HT-29 (cell line): ENCODE measurements around the gene UGDH. TPM values are rescaled to one million over a fixed set of nuclear protein-coding genes. Genes with fewer than 3 reads are reported as not detected.
"Not testable (repeated sequence)": the region's sequence is repeated elsewhere in the genome, so short reads cannot be mapped to it uniquely, and the experiment has no call there.

ENCODE experiments used
- DNase-seq: peaks from one replicate; pipeline ENCODE4 v3.0.0-alpha.2; 2015; ENCODE audit warnings: low spot score
- total RNA-seq: library from RNA; depleted of rRNA; stranded (reverse); fragments of >200 nt; shearing (Covaris generic); gene quantifications from 2 replicates; pipeline ENCODE4 v1.2.3, GENCODE V29; 2014

Gene UGDH
- total RNA-seq, 1 experiment from 2014 or later = 82.3 TPM

DNA sequence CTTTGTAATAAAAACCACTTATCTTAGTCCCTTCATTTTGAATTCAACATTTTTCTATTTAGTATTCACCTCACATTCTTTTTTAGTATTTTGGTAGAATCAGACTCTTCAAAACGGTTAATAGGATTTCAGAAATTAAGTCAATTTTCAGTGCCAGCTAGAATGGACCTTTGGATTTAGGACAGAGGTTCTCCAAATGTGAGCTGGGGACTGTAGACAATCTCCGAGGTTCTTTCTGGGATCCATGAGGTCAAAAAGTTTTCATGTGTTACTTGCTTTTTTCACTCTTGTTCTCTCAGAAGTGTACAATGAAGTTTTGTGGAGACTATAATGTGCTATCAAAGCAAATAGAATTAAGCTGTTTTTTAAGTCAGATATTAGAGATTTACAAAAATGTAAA lies 2.3 kb upstream of the UGDH start:
- DNase-seq = no peak

DNA sequence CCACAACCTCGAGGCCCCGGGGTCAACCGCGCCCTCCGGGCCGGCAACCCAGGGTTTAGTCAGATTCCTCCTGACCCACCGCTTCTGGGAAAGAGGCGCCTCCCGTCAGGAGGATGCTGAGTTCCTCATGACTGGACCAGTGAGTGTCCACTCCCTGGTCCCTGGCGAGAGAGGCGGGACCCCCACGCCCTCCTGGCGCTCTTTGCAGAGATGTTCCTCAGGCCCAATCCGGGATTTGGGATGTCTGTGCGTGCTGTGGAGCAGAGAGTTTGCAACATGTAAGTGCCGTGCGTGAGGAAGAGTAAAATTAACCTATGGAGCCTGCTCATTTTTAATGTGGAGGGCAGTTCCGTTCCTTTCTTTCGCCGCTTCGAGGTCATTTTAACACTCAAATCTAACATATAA lies 824 bp upstream of the UGDH start:
- no peak for DNase-seq

DNA sequence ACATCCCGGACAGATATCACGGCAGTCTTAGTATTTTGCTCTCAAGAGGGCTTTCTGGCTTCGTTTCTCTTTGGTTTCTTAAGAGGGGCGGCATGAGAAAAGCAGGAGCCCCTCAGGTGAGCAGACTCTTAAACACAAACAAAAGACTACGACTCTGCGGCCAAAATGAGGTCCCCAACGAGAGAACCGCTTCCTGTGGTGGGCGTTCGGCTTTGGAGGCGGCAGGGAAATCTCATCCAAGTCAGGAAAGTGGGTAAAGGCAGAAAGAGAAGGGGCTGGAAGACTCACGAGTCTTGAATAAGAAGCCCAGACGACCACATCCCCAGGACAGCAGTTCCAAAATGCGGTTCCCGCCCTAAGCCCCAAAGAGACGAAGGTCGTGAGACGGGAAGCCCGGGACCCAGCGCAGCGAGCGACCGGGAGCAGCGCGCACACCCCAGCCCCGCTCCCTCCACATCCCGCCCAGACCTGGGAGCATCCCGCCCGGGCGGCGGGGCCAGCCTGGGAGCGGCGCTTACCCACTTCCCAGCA lies 409 bp downstream of the UGDH start:
- DNase-seq = no peak

DNA sequence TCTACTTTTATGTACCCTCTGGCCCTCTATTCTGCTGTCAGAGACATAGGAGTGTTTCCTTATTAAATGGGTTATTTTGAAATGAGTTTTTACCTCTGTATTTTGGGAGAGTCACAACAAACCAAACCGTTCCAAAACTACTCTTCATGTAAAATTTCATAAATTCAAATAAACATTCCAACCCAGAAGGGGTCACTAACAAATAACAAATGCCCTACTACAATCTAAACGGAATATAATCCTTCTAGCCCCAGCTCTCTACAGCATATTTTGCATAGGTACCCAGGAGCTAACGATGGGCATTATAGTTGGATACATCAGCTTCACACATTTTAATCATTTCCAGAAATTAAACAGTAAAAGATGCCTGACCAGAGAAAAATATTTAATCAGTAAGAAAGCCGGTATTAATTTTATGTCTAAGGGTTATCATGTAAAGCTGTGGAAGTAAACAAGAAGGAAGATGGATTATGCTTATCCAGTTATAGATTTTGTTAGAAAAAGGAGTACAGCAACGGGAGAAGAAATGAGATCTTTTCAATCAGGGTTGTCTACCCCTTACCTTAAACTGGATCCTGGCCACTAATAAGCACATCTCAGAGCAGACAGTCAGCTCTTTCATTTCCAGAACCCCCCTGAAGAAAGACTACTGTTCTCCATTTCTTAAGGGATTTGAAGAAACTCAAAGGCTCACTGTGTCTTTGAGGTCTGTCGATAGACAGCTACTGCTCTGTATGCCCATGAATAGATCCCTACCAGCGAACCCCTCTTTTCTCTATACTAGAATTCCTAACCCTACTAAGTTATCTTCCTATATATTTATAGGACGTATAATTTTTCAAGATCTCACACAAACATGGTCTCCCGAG lies 1.2 kb downstream of the UGDH start:
- peak; percentile 37 for DNase-seq

DNA sequence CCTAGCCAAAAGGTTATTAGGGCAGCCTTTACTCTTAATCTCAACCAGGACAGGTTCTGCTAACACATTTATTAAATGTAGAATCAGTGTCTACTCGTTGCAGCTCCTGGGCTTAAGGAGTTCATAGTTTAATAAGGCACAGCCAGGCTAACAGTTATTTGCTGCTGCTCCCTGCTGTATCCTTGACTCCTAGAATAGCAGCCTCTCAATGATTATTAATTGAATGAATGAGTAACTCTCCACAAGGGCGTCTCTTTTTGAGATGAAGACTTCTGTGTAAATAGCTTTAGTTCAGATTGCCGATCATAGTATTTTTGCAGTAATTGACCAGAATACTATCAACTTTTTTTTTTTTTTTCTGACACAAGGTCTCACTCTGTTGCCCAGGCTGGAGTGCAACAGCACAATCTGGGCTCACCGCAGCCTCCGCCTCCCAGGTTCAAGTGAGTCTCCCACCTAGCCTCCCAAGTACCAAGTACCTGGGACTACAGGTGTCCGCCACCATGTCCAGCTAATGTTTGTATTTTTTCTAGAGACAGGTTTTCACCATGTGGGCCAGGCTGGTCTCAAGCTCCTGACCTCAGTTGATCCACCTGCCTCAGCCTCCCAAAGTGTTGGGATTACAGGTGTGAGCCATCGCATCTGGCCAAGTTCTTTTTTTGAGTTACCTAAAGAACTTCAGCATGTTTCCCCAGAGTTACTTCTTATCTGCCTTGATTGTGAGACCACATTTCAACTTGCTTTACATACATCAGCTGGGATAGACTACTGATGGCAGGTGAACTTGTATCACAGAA lies 2.9 kb downstream of the UGDH start:
- no peak for DNase-seq

DNA sequence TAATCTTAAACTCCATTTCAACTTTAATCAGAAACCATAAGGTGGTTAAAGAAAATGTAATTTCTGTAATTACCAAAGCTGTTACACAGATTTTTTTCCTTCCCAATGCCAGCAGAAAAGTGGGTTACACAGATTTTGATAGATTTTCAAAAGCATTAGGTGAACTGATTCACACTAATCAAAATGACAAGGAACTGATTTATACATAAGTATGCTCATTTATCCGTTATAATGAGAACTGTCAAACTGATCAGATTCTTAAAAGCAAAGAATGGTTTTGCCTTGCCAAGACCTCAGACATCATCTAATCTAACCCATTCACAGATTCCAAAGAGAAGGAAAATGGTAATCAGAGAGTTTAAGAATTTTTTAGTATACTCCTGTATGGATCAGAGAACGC lies 5.2 kb downstream of the UGDH start:
- DNase-seq = no peak

DNA sequence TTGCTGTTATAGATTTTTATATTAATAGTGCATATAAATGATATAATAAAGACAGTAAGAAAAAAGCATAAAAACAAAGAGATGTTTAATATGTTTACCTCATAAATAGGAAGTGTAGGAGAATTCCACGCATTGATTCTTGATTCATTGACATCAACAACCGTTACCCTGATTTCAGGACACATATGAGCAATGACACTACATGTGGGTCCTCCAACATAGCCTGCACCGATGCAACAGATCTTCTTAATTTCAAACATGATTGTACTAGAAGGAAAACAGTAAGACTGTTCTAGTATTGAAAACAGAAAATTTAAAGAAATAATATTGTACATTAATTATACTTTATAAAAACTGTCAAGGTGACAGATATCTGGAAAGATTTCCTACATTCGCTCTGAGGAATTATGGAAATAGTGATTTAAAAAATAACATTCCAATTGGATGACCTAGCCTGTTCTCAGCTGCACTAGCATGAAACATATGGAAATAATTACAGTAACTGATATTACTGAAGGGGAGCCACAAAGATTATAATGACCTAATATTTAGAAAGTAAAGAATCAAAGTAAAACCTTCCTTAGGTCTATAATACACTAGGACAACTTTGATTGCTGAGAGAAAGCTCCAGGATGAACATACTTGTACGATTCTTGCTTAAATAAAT lies 5.9 kb downstream of the UGDH start:
- DNase-seq = no peak

DNA sequence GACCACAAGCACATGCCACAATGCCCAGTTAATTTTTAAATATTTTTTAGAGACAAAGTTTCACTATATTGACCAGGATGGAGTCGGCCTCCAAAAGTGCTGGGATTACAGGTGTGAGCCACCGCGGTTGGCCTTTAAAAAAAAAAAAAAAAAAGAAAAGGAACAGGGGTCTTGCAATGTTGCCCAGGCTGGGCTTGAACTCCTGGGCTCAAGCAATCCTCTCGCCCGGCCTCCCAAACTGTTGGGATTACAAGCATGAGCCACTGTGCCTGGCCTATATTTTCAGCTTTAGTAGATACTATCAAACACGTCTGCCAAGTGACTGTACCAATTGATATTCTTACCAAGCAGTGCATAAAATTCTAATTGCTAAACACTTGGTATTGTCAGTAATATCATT lies 8.8 kb downstream of the UGDH start:
- DNase-seq = no peak

DNA sequence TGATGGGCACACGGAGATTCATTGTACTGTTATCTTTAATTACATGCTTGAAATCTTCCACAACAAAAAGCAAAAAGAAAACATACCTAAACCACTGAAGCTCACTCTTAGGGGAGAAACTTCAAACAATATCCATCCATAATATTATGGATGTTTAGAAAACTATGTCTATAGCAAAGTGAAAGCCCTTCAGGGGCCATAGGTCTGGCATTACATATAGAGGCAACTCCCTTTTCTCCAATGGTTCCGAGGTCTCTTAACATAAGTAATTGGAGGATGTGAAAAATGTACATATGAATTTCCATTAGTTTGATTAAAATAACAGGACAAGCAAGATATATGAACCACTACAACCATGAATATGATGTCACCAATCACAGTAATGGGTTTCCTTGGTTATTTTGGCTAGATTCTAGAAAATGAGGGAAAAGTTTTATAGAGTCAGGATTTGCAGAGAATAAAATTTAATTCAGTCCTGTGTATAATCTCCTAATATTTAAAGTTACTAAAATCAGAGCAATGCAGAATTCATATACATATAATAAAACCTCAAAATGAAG lies 10.8 kb downstream of the UGDH start:
- DNase-seq = no peak

DNA sequence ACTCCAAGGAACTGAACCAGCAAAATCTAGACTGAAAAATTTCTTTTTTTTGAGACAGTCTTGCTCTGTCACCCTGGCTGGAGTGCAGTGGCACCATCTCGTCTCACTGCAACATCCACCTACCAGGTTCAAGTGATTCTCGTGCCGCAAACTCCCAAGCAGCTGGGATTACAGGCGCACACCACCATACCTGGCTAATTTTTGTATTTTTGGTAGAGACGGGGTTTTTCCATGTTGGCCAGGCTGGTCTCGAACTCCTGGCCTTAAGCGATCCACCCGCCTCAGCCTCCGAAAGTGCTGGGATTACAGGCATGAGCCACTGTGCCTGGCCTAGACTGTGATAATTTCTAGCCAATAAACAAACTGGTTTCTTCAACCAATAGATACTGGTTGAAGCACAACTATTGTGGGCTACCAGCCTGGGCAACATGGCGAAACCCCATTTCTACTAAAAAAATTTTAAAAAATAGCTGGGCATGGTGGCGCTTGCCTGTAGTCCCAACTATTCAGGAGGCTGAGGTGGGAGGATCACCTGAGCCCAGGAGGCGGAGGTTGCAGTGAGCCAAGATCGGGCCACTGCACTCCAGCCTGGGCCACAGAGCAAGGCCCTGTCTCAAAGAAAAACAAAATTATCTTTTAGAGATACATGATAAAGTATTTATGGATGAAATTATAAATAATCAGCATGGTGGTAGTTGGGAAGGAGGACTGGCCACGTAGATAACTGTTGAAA lies 11.4 kb downstream of the UGDH start:
- not testable (repeated sequence) for DNase-seq

DNA sequence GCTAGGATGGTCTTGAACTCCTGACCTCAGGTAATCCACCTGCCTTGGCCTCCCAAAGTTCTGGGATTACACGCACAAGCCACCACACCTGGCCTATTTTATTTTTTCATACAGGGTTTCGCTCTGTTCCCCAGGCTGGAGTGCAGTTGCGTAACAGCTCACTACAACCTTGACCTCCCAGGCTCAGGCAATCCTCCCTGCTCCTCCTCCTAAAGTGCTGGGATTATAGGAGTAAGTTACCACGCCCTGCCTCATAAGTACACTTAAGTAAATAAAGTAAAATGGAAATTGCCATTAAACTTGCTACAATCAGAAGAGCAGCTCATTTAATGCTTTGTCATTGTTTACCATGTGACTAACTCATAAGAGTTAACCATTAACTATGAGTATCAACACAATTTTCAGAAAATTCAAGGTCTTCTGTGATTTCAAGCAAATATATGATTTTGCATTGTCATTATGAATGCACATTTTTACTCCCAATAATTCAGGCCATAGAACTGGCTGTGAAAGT lies 12.3 kb downstream of the UGDH start:
- peak; percentile 70 for DNase-seq

DNA sequence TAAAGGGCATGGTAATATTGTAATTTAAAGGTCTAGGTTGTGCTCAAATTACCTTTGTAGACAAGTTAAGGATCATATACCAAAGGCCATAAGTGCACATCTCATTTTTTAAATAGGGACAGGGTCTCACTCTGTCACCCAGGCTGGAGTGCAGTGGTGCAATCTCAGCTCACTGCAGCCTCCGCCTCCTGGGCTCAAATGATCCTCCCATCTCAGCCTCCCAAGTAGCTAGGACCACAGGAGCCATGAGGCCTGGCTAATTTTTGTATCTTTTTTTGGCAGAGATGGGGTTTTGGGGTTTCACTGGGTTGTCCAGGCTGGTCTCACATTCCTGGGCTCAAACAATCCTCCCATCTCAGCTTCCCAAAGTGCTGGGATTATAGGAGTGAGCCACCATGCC lies 13.0 kb downstream of the UGDH start:
- DNase-seq = not testable (repeated sequence)

DNA sequence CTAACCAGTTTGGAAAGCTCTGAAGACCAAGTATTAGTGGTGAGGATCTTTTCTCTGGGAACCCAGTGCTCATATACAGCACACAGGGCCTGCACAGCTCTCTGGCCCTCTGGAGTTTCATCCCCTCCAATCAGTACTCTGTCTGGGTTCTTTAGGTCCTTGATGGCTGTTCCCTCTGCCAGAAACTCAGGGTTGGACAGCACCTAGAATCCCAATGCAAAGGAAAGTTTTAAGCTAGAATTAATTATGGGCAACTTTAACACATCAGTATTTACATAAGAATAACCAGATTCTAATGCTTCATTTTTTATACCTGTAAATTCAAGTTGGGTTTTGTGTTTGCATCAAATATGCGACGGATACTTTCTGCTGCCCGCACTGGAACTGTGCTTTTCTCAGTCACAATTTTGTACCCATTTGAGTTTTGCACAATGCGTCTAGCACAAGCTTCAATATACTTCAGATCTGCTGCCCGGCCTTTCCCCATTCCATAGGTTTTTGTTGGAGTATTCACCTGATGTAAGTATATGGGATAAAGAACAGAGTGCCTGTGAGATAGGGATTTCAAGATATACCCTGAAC lies 16.8 kb downstream of the UGDH start:
- DNase-seq = no peak

DNA sequence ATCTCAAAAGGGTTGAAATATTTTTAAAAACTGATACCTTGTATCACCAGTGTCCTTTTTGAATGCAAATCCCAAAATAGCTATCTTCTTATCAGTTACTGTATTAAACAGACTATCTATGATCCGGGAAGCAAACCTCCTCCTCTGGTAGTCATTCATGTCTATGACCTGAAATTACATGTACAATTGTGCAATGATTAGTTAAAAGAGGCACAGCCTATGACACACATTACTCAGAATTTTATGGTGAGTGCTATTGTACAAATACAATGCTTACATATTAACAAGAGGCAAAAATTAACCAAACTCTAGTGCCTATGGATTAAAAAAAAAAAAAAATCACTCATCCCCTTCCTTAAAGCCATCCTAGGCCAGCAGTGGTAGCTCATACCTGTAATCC lies 21.7 kb downstream of the UGDH start:
- no peak for DNase-seq

DNA sequence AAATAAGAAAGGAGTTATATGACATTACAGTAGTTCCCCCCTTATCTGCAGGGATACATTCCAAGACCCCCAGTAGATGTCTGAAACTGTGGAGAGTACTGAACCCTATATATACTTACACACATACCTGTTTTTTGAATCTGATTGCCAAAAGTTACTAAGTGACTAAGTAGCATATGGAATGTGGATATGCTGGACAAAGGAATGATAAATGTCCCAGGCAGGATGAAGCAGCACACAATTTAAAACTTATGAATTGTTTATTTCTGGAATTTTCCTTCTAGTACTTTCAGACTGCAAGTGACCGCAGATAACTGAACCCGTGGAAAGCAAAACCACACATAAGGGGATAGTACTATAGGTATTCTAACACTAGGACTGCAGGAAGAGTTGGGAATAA lies 22.7 kb downstream of the UGDH start:
- no peak for DNase-seq

DNA sequence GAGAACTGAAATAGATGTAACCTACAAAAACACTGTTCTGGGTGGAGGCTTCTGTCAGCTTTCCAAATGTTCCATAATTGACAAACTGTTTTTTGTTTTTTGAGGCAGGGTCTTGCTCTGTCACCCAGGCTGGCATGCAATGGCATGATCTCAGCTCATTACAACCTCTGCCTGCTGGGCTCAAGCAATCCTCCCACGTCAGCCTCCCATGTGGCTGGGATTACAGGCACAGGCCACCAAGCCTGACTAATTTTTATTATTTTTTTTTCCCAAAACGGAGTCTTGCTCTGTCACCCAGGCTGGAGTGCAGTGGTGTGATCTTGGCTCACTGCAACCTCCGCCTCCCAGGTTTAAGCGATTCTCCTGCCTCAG lies 24.6 kb downstream of the UGDH start:
- DNase-seq = not testable (repeated sequence)

DNA sequence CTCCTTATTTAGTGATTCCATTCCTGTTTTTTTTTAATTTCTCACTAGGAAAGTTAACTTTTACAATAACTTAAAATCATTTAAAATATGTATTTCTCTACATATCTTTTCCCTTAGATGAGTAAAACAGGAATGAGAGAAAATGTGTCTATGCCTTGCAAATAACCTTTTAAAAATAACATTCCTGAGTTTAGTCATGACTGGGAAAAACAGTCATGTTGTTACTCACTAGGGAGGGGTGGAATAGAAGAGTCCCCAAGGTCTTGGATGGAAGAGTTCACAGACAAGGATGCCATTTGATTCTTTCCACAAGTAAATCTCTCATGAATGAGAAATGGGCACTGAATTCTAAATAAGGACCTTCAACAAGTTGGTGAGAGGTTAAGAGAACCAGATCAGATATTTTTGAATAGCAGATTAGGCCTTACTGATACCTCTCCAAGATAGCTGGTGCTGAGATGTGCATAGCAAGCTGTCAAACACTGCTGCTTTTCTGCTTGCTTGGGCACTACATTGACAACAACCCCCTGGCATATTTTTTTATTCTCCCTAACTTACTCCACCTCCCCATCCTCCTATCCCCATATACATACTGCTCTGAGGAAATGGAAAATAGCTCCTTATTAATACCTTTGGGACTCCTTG lies 25.1 kb downstream of the UGDH start:
- DNase-seq = no peak

DNA sequence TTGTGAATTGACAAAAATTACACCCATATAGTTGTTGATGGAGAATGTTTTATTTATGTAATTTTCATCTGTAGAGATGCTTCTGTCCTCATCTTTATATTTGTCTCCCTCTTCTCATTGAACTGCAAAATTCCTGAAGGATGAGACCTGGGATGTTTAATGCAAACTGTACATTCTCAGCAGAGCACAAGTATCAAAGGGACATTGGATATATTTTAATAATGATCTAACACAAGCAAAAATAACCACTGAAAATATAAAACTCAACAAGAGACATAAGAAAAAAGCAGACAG lies 28.6 kb downstream of the UGDH start:
- no peak for DNase-seq

DNA sequence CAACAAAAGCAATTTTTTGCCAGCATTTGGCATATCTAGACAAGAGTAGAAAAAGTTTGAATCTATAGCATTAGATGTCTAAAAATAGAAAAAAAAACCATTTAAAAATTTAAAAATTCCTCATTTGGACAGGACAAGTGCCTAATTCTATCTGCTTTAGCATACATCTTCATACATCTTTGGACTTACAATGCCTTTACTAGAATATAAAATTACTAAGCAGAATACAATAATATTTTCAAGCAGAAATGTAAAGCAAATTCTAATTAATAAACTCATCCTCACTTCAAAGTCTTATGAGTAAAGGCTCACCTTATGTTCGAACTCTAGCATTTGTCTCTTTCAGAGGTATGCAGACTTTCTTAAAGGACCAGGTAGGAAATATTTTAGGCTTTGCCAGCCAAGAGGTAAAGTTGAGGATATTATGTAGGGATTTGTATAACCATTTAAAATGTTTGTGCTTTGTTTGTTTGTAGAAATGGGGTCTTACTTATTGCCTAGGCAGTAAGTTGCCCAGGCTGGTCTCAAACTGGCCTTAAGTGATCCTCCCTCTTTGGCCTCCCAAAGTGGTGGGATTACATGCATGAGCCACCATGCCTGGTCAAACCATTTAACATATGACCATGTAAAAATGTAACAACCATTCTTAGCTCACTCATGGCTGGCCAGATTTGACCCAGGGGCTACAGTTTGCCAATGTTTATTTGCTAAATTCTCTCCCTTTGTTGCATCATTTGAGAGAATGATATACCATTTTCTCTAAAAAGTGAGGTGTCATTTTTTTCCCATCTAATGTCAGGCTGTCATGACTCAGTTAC lies 29.1 kb downstream of the UGDH start:
- no peak for DNase-seq
